Measurements from ENCODE around the gene MECP2. TPM values are rescaled to one million over a fixed set of nuclear protein-coding genes. Genes with fewer than 3 reads are reported as not detected.
"Not testable (repeated sequence)": the region's sequence is repeated elsewhere in the genome, so short reads cannot be mapped to it uniquely, and the experiment has no call there.

Gene MECP2
- total and polyA plus RNA-seq, 2 donors (not counting 1 experiment from before 2014, with no cell fraction given), result 11.5 to 24.9 TPM

GRCh38 chrX:153995504-153995903 is 102.0 kb downstream of the MECP2 start:
- Histone ChIP-seq H3K9me3 (ENCODE audit: control insufficient read depth, insufficient read depth, low read depth, low read length) (no peaks in the 10 kb centered on the region), H3K79me2 (ENCODE audit: control insufficient read depth, insufficient read depth, low read length) (no peaks in the 10 kb centered on the region), H3K4me3 (replicated peaks in 1 of 4; ENCODE audit: control extremely low read depth in 1 of 4, insufficient read depth in 1 of 4, low read depth in 3 of 4, low read length in 4 of 4) (no peak overlapping the region), H2AFZ (ENCODE audit: low read length) (no peak overlapping the region), H3K36me3 (ENCODE audit: control insufficient read depth, insufficient read depth, low read length) (no peaks in the 10 kb centered on the region), H3K4me1 (ENCODE audit: control insufficient read depth, extremely low read depth, insufficient read depth, low read length) (no peaks in the 10 kb centered on the region), H3K27me3 (ENCODE audit: control insufficient read depth, insufficient read depth, low read length) (no peaks in the 10 kb centered on the region), H3K9ac (ENCODE audit: insufficient read depth, low read length) (no peak overlapping the region), H3K4me2 (ENCODE audit: extremely low read depth, insufficient read depth, low read length) (no peak overlapping the region), H4K20me1 (ENCODE audit: control insufficient read depth, extremely low read depth, insufficient read depth, low read length) (no peaks in the 10 kb centered on the region), H3K27ac (ENCODE audit: insufficient read depth, low read length) (no peak overlapping the region)
- no peak for DNase-seq (ENCODE audit: low read depth in 2 of 2)
- TF ChIP-seq EZH2 (IDR thresholded peaks at IDR 0.05; ENCODE audit: low read length, missing control alignments) (no peak), CTCF (conservative IDR thresholded peaks at IDR 0.05 in 1 of 2, IDR thresholded peaks at IDR 0.05 in 1 of 2; ENCODE audit: low read depth in 1 of 2, low read length in 2 of 2) (no peak)

DNA sequence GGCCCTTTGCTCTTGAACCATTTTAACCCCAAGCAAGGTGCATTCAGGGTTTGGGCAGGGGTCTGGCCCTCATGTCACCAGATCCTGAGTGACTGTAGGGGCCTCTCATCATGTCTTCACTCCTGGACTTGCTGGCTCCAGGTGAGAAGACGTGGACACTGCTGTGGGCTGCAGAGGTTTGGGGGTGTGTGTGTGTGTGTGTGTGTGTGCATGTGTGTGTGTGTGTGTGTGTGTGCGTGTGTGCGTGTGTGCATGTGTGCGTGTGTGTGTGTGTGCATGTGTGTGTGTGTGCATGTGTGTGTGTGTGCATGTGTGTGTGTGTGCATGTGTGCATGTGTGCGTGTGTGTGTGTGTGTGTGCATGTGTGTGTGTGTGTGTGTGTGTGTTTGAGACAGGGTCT is 103.1 kb downstream of the MECP2 start:
- not testable (repeated sequence) for H3K79me2 ChIP-seq (ENCODE audit: control insufficient read depth, insufficient read depth, low read length); H3K9ac ChIP-seq (ENCODE audit: insufficient read depth, low read length); DNase-seq (ENCODE audit: low read depth in 2 of 2); H4K20me1 ChIP-seq (ENCODE audit: control insufficient read depth, extremely low read depth, insufficient read depth, low read length); H3K4me1 ChIP-seq (ENCODE audit: control insufficient read depth, extremely low read depth, insufficient read depth, low read length); H3K27ac ChIP-seq (ENCODE audit: insufficient read depth, low read length); H3K36me3 ChIP-seq (ENCODE audit: control insufficient read depth, insufficient read depth, low read length); H2AFZ ChIP-seq (ENCODE audit: low read length); H3K4me2 ChIP-seq (ENCODE audit: extremely low read depth, insufficient read depth, low read length); H3K27me3 ChIP-seq (ENCODE audit: control insufficient read depth, insufficient read depth, low read length); H3K4me3 ChIP-seq (replicated peaks in 1 of 4; ENCODE audit: control extremely low read depth in 1 of 4, insufficient read depth in 1 of 4, low read depth in 3 of 4, low read length in 4 of 4); H3K9me3 ChIP-seq (ENCODE audit: control insufficient read depth, insufficient read depth, low read depth, low read length)

DNA sequence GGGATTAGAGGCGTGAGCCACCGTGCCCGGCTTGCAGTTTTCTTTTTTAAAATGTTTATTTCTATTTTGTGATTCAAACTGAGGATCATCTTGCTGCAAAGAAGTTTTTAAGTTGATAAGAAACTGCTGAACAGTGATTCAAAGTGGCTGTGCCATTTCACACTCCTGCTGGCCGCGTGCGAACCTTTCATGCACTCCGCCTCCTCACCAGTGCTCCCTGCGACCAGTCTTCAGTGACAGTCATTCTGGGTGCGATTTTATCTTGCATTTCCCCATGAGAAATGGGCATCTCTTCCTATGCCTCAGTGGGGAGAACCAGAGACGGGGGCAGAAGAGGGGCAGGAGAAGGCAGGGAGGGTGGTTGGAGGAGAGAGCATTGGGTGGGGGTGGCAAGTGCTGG is 103.5 kb downstream of the MECP2 start:
- Histone ChIP-seq H3K27me3 (ENCODE audit: control insufficient read depth, insufficient read depth, low read length) (no peaks in the 10 kb centered on the region), H3K27ac (ENCODE audit: insufficient read depth, low read length) (no peak overlapping the region), H3K79me2 (ENCODE audit: control insufficient read depth, insufficient read depth, low read length) (no peaks in the 10 kb centered on the region), H4K20me1 (ENCODE audit: control insufficient read depth, extremely low read depth, insufficient read depth, low read length) (no peaks in the 10 kb centered on the region), H3K4me1 (ENCODE audit: control insufficient read depth, extremely low read depth, insufficient read depth, low read length) (no peaks in the 10 kb centered on the region), H3K4me3 (replicated peaks in 1 of 4; ENCODE audit: control extremely low read depth in 1 of 4, insufficient read depth in 1 of 4, low read depth in 3 of 4, low read length in 4 of 4) (no peak overlapping the region), H3K9ac (ENCODE audit: insufficient read depth, low read length) (no peak overlapping the region), H3K4me2 (ENCODE audit: extremely low read depth, insufficient read depth, low read length) (no peak overlapping the region), H3K9me3 (ENCODE audit: control insufficient read depth, insufficient read depth, low read depth, low read length) (no peaks in the 10 kb centered on the region), H2AFZ (ENCODE audit: low read length) (no peak overlapping the region), H3K36me3 (ENCODE audit: control insufficient read depth, insufficient read depth, low read length) (no peaks in the 10 kb centered on the region)
- TF ChIP-seq CTCF (conservative IDR thresholded peaks at IDR 0.05 in 1 of 2, IDR thresholded peaks at IDR 0.05 in 1 of 2; ENCODE audit: low read depth in 1 of 2, low read length in 2 of 2) (no peak), EZH2 (IDR thresholded peaks at IDR 0.05; ENCODE audit: low read length, missing control alignments) (no peak)
- no peak for DNase-seq (ENCODE audit: low read depth in 2 of 2)

Data from fibroblast of lung (primary cell).